SK-N-MC (cell line): ENCODE data around the gene CTSO.

ENCODE experiments used
- EZH2 ChIP-seq: fragments of 200-600 bp; sonication (generic); IDR thresholded peaks from one replicate; pipeline ENCODE4 v1.6.1; 2017; ENCODE audit warnings: antibody characterized with exemption
- POLR2AphosphoS5 ChIP-seq: IDR thresholded peaks from 2 replicates; pipeline ENCODE4 v1.6.1; 2012; ENCODE audit warnings: mild to moderate bottlenecking, low read depth, low read length, borderline replicate concordance

- TF ChIP-seq POLR2AphosphoS5 = no peak
- TF ChIP-seq EZH2 = no peak
Measured at GRCh38 chr4:155964016-155964891, 10.6 kb upstream of the CTSO start.
